PFSK-1 (cell line): Measurements from ENCODE around the gene RANBP10.
A peak's percentile ranks its signal among the peaks of the same experiment; 100 is the strongest.

Experiments used
- FOXP2 ChIP-seq: optimal IDR thresholded peaks from 2 replicates; pipeline ENCODE3; 2011; ENCODE audit warnings: borderline replicate concordance, control low read depth, inconsistent platforms; ENCODE audit not compliant: insufficient read depth; ENCODE audit errors: extremely low read length, extremely low read depth
- POLR2AphosphoS5 ChIP-seq: IDR thresholded peaks from 2 replicates; pipeline ENCODE4 v1.6.1; 2012; ENCODE audit warnings: low read depth, mild to moderate bottlenecking, control low read depth, low read length, moderate library complexity
- REST ChIP-seq, 2 experiments: IDR thresholded peaks; 2 replicates each; pipeline versions ENCODE4 v1.6.1 to v1.8.0; 2011 to 2012; ENCODE audit warnings: low read depth in 2 of 2, low read length in 2 of 2, control low read depth in 1 of 2, inconsistent platforms in 1 of 2, mild to moderate bottlenecking in 1 of 2, moderate library complexity in 1 of 2; ENCODE audit not compliant: insufficient read depth in 1 of 2
- SIN3A ChIP-seq: IDR thresholded peaks from 2 replicates; pipeline ENCODE4 v1.6.1; 2012; ENCODE audit warnings: mild to moderate bottlenecking, low read length, moderate library complexity, borderline replicate concordance; ENCODE audit not compliant: insufficient read depth
- TAF1 ChIP-seq: IDR thresholded peaks from 2 replicates; pipeline ENCODE4 v1.6.1; 2012; ENCODE audit warnings: low read length, control low read depth, borderline replicate concordance; ENCODE audit not compliant: insufficient read depth

RANBP10 gene

GRCh38 chr16:67837811-67838210 lies 31.5 kb upstream of the RANBP10 start:
- TF ChIP-seq FOXP2, result no peak
- TF ChIP-seq TAF1, result no peak
- TF ChIP-seq POLR2AphosphoS5, result no peak
- no peak for TF ChIP-seq REST (IDR thresholded peaks at IDR 0.05; ENCODE audit: insufficient read depth in 1 of 2, low read depth in 2 of 2, low read length in 2 of 2)
- TF ChIP-seq SIN3A, result no peak

GRCh38 chr16:67834242-67834614 lies 27.9 kb upstream of the RANBP10 start:
- TF ChIP-seq SIN3A (no peak), REST (IDR thresholded peaks at IDR 0.05; ENCODE audit: insufficient read depth in 1 of 2, low read depth in 2 of 2, low read length in 2 of 2) (no peak), FOXP2 (no peak), POLR2AphosphoS5 (no peak), TAF1 (no peak)

GRCh38 chr16:67833415-67834241 lies 27.3 kb upstream of the RANBP10 start:
- TF ChIP-seq REST (IDR thresholded peaks at IDR 0.05; ENCODE audit: insufficient read depth in 1 of 2, low read depth in 2 of 2, low read length in 2 of 2) (no peak), POLR2AphosphoS5 (peak; percentile 80), SIN3A (peak; percentile 94; the same call in 1 of the 2 replicates), TAF1 (peak; percentile 93), FOXP2 (peak; percentile 61)

GRCh38 chr16:67833030-67833414 lies 26.7 kb upstream of the RANBP10 start:
- TF ChIP-seq FOXP2 (no peak), SIN3A (peak; percentile 30; the same call in 1 of the 2 replicates), TAF1 (no peak)

GRCh38 chr16:67828651-67829050 lies 22.3 kb upstream of the RANBP10 start:
- no peak for TF ChIP-seq POLR2AphosphoS5
- TF ChIP-seq REST (IDR thresholded peaks at IDR 0.05; ENCODE audit: insufficient read depth in 1 of 2, low read depth in 2 of 2, low read length in 2 of 2), result no peak
- no peak for TF ChIP-seq TAF1
- no peak for TF ChIP-seq SIN3A
- TF ChIP-seq FOXP2, result no peak
